Mesendoderm (in vitro differentiated cells): ENCODE data around the gene RNF224.
A peak's percentile ranks its signal among the peaks of the same experiment; 100 is the strongest.
"Not testable (repeated sequence)": the region's sequence is repeated elsewhere in the genome, so short reads cannot be mapped to it uniquely, and the experiment has no call there.

Experiments used
- DNase-seq: peaks from one replicate; pipeline ENCODE4 v3.0.0; 2013
- H2AK5ac ChIP-seq: 2 replicates; pipeline ENCODE4 v1.6.1; 2013; ENCODE audit warnings: low read length, inconsistent platforms
- H2BK120ac ChIP-seq: 2 replicates; pipeline ENCODE4 v1.6.1; 2013; ENCODE audit warnings: low read depth, mild to moderate bottlenecking, low read length, moderate library complexity, mixed read lengths
- H2BK15ac ChIP-seq: replicated peaks from 2 replicates; pipeline ENCODE4 v1.6.1; 2013; ENCODE audit warnings: low read depth, mild to moderate bottlenecking, moderate library complexity
- H2BK5ac ChIP-seq: 2 replicates; pipeline ENCODE4 v1.6.1; 2013; ENCODE audit warnings: low read length, inconsistent platforms
- H3K18ac ChIP-seq: 2 replicates; pipeline ENCODE4 v1.6.1; 2013; ENCODE audit warnings: mild to moderate bottlenecking, low read length, mixed read lengths
- H3K23ac ChIP-seq: one replicate; pipeline ENCODE4 v1.6.1; 2013; ENCODE audit warnings: low read length
- H3K27ac ChIP-seq: 2 replicates; pipeline ENCODE4 v1.5.1; 2013; ENCODE audit warnings: low read depth, mild to moderate bottlenecking, inconsistent platforms, low read length, moderate library complexity
- H3K27me3 ChIP-seq: 2 replicates; pipeline ENCODE4 v1.6.1; 2013; ENCODE audit warnings: low read length, control low read depth, mild to moderate bottlenecking, inconsistent platforms; ENCODE audit not compliant: insufficient read depth, poor library complexity
- H3K36me3 ChIP-seq: 2 replicates; pipeline ENCODE4 v1.6.1; 2013; ENCODE audit warnings: low read length, inconsistent platforms; ENCODE audit not compliant: control insufficient read depth, insufficient read depth
- H3K4ac ChIP-seq: one replicate; pipeline ENCODE4 v1.6.1; 2013; ENCODE audit warnings: low read depth, mild to moderate bottlenecking, low read length, moderate library complexity
- H3K4me1 ChIP-seq: 2 replicates; pipeline ENCODE4 v1.6.1; 2013; ENCODE audit warnings: low read depth, low read length, inconsistent platforms; ENCODE audit not compliant: control insufficient read depth
- H3K4me2 ChIP-seq: 2 replicates; pipeline ENCODE4 v1.6.1; 2013; ENCODE audit warnings: low read length
- H3K4me3 ChIP-seq: 2 replicates; pipeline ENCODE4 v1.5.1; 2013; ENCODE audit warnings: mild to moderate bottlenecking, low read length
- H3K56ac ChIP-seq: one replicate; pipeline ENCODE4 v1.6.1; 2013; ENCODE audit warnings: low read length
- H3K79me1 ChIP-seq: 2 replicates; pipeline ENCODE4 v1.6.1; 2013; ENCODE audit warnings: low read length, inconsistent platforms
- H3K79me2 ChIP-seq: 2 replicates; pipeline ENCODE4 v1.6.1; 2013; ENCODE audit warnings: mild to moderate bottlenecking, low read length; ENCODE audit not compliant: control insufficient read depth, insufficient read depth
- H3K9ac ChIP-seq: 2 replicates; pipeline ENCODE4 v1.6.1; 2013; ENCODE audit warnings: low read length, inconsistent platforms
- H4K5ac ChIP-seq: one replicate; pipeline ENCODE4 v1.6.1; 2013; ENCODE audit warnings: low read length
- H4K8ac ChIP-seq: one replicate; pipeline ENCODE4 v1.6.1; 2013; ENCODE audit warnings: low read depth, mild to moderate bottlenecking, control low read depth, low read length, moderate library complexity
- WGBS: extraction: QIAGEN DNeasy Blood & Tissue Kit; methylation state at CpG from one replicate; pipeline ENCODE4 v1.1.7; 2013; ENCODE audit warnings: low lambda C conversion rate, missing lambda C conversion rate; ENCODE audit not compliant: insufficient coverage; ENCODE audit errors: extremely low coverage; 5-methylcytosine and 5-hydroxymethylcytosine counted together

Gene RNF224

GRCh38 chr9:137255448-137256114 is 28.3 kb downstream of the RNF224 start:
- Histone ChIP-seq H3K79me1 (peaks cover 9% of the 10 kb centered on the region), H3K18ac (peak overlapping the region; percentile 81), H3K9ac (peak overlapping the region; percentile 94), H3K4ac (peak overlapping the region; percentile 89), H3K56ac (peak overlapping the region; percentile 85), H3K79me2 (peaks cover 16% of the 10 kb centered on the region), H2BK15ac (no peak overlapping the region), H3K23ac (no peak overlapping the region), H4K5ac (no peak overlapping the region), H3K4me3 (peak overlapping the region; percentile 82), H3K27me3 (no peaks in the 10 kb centered on the region), H4K8ac (peak overlapping the region; percentile 92), H2AK5ac (no peak overlapping the region), H3K36me3 (peaks cover 3% of the 10 kb centered on the region), H2BK120ac (no peak overlapping the region), H3K27ac (peak overlapping the region; percentile 54), H3K4me1 (peaks cover 4% of the 10 kb centered on the region), H3K4me2 (peak overlapping the region; percentile 51), H2BK5ac (no peak overlapping the region)
- WGBS, result no CpG with 5 or more reads among the region's 51 CpGs
- DNase-seq, result peak; percentile 66

- Histone ChIP-seq H3K79me1 (peaks cover 9% of the 10 kb centered on the region), H3K4me2 (peak overlapping the region; percentile 51), H3K79me2 (peaks cover 16% of the 10 kb centered on the region), H3K4ac (no peak overlapping the region), H2AK5ac (no peak overlapping the region), H4K5ac (no peak overlapping the region), H3K23ac (no peak overlapping the region), H3K36me3 (peaks cover 3% of the 10 kb centered on the region), H2BK15ac (no peak overlapping the region), H3K27me3 (no peaks in the 10 kb centered on the region), H3K27ac (no peak overlapping the region), H4K8ac (no peak overlapping the region), H3K18ac (no peak overlapping the region), H3K4me1 (peaks cover 3% of the 10 kb centered on the region), H3K4me3 (no peak overlapping the region), H2BK5ac (no peak overlapping the region), H2BK120ac (no peak overlapping the region), H3K9ac (peak overlapping the region; percentile 94), H3K56ac (peak overlapping the region; percentile 85)
- no peak for DNase-seq
- WGBS, result no CpG with 5 or more reads among the region's 15 CpGs
Measured at GRCh38 chr9:137256362-137256761, 29.1 kb downstream of the RNF224 start.

GRCh38 chr9:137256856-137257255 is 29.6 kb downstream of the RNF224 start:
- no peak overlapping the region for H3K4me2 ChIP-seq
- WGBS, result no CpG with 5 or more reads among the region's 15 CpGs
- H3K36me3 ChIP-seq, result peaks cover 3% of the 10 kb centered on the region
- H3K23ac ChIP-seq, result no peak overlapping the region
- peak overlapping the region; percentile 2 for H3K9ac ChIP-seq
- no peak overlapping the region for H2BK120ac ChIP-seq
- no peak overlapping the region for H3K56ac ChIP-seq
- no peak overlapping the region for H4K5ac ChIP-seq
- no peak overlapping the region for H3K4ac ChIP-seq
- no peak overlapping the region for H2BK15ac ChIP-seq
- no peak overlapping the region for H3K18ac ChIP-seq
- no peaks in the 10 kb centered on the region for H3K27me3 ChIP-seq
- no peak overlapping the region for H2BK5ac ChIP-seq
- peaks cover 9% of the 10 kb centered on the region for H3K79me1 ChIP-seq
- no peak overlapping the region for H4K8ac ChIP-seq
- H2AK5ac ChIP-seq, result no peak overlapping the region
- H3K4me3 ChIP-seq, result no peak overlapping the region
- DNase-seq, result no peak
- peaks cover 3% of the 10 kb centered on the region for H3K4me1 ChIP-seq
- H3K79me2 ChIP-seq, result peaks cover 16% of the 10 kb centered on the region
- no peak overlapping the region for H3K27ac ChIP-seq

- peaks cover 11% of the 10 kb centered on the region for H3K36me3 ChIP-seq
- H2BK120ac ChIP-seq, H3K4me1 ChIP-seq, H3K18ac ChIP-seq, H3K27ac ChIP-seq, H3K9ac ChIP-seq, H4K5ac ChIP-seq, H3K27me3 ChIP-seq, H3K56ac ChIP-seq, H3K4ac ChIP-seq, H2BK5ac ChIP-seq, H3K23ac ChIP-seq, H2BK15ac ChIP-seq, H4K8ac ChIP-seq, H2AK5ac ChIP-seq, H3K79me1 ChIP-seq, H3K4me3 ChIP-seq, H3K4me2 ChIP-seq, H3K79me2 ChIP-seq: not testable (repeated sequence)
- peak; percentile 63 for DNase-seq
- no CpG with 5 or more reads among the region's 15 CpGs for WGBS
Measured at GRCh38 chr9:137262173-137262908, 35.0 kb downstream of the RNF224 start.

GRCh38 chr9:137262909-137263285 is 35.6 kb downstream of the RNF224 start:
- Histone ChIP-seq H3K18ac (no peak overlapping the region), H3K4me1 (no peaks in the 10 kb centered on the region), H3K9ac (no peak overlapping the region), H2BK120ac (no peak overlapping the region), H3K27me3 (no peaks in the 10 kb centered on the region), H3K79me1 (no peaks in the 10 kb centered on the region), H2BK15ac (no peak overlapping the region), H3K23ac (no peak overlapping the region), H4K5ac (no peak overlapping the region), H3K36me3 (peaks cover 11% of the 10 kb centered on the region), H2AK5ac (no peak overlapping the region), H3K56ac (no peak overlapping the region), H3K4ac (no peak overlapping the region), H3K27ac (no peak overlapping the region), H2BK5ac (no peak overlapping the region), H3K79me2 (no peaks in the 10 kb centered on the region), H3K4me2 (no peak overlapping the region), H3K4me3 (no peak overlapping the region), H4K8ac (no peak overlapping the region)
- no CpG with 5 or more reads among the region's 24 CpGs for WGBS
- no peak for DNase-seq
